GM08714 (cell line): ENCODE data around the gene MYO5B.

Source experiments
- H3K4me3 ChIP-seq: fragments of 200-500 bp; sonication (Bioruptor generic); 2 replicates; pipeline ENCODE4 v1.5.1; 2014; ENCODE audit warnings: mild to moderate bottlenecking, low read length, inconsistent platforms
- ZNF274 ChIP-seq: IDR thresholded peaks from 2 replicates; pipeline ENCODE4 v1.6.1; 2012; ENCODE audit warnings: mild to moderate bottlenecking, low read depth, low read length

Gene MYO5B

DNA sequence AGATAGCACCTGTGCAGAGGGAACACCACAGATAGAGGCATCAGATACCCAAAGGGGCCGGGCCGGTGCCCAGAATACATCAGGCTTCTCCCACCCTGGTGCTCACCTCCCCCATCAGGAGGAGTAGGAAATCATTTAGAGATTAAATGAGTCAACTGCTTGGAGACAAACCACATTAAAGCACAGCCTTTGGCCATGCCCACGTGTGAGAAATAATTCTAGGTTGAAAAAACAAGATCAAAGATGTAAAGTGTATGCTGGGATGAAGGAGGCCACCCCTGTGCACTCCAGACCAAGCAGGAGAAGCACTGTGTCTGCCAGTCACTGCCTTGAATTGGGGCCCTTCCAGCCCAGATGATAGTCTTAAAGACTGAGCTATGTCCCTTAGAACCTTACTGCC, 228.9 kb downstream of the MYO5B start:
- TF ChIP-seq ZNF274: no peak
- no peak overlapping the region for H3K4me3 ChIP-seq

DNA sequence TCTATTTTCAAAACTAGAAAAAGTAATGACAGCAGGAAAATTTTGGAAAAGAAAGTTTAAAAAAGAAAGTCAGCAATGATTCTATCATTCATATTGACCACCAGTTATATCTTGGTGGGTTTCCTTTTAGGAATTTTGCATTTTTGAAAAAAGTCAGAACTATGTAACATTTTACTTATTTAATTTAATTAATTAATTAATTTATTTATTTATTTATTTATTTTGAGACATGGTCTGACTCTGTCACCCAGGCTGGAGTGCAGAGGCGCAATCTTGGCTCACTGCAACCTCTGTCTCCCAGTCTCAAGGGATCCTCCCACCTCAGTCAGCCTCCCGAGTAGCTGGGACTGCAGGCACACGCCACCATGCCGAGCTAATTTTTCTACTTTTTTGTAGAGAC, 231.7 kb downstream of the MYO5B start:
- no peak overlapping the region for H3K4me3 ChIP-seq
- TF ChIP-seq ZNF274: no peak

DNA sequence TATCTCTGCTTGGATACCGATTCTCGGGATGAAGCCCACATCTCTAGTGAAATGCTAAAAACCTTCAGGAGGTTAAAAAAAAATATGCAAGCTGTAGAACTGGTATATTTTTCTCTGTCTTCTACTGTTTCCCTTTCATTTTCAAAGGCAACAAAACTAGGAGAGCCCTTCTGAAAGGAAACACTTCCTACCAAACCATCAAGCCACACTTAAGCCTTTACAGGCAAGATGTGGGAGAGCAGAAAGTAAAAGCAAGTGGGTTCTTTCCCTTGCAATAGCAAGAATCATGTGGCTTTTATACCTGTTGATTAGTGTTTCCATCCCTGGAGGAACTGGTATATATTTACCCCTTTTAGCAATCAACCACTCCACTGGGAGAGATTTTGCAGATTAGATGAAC, 233.7 kb downstream of the MYO5B start:
- H3K4me3 ChIP-seq: no peak overlapping the region
- TF ChIP-seq ZNF274: no peak

DNA sequence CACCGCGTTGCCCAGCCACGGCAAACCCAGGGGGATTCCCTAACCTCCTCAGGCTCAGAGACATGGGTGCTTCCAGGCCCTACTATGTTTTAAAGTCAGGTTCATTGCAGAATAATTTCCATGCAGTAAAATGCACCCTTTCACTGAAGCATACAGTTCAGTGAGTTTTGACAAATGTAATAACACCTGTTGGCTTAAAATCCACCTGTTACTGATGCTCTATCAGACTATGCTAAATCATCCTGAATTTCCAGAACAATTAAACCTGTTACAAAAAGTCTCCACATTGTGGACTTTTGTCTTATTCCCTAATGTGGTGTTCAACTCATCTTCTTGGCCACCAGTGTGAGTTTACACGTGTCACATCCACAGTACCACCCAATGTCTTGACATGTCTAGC, 234.6 kb downstream of the MYO5B start:
- TF ChIP-seq ZNF274: no peak
- H3K4me3 ChIP-seq: no peak overlapping the region

DNA sequence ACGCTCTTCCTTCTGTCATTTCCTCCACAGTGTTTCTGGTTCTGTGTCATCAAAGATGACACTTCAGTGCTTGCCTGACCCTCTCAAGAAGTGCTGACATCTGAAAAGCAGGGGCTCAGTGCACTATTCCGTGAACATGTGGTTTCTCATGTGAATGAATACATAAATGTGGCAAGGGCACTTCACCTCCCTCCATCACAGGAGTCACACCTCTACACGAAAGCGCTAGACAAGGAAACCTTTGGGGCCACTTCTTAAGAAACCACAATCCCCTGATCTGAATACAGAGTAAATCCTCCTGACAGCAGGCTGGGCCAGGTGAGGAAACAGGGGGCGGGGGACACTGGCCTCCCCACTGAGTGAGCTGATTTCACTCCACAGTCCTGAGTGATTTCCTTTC, 235.8 kb downstream of the MYO5B start:
- TF ChIP-seq ZNF274: no peak

DNA sequence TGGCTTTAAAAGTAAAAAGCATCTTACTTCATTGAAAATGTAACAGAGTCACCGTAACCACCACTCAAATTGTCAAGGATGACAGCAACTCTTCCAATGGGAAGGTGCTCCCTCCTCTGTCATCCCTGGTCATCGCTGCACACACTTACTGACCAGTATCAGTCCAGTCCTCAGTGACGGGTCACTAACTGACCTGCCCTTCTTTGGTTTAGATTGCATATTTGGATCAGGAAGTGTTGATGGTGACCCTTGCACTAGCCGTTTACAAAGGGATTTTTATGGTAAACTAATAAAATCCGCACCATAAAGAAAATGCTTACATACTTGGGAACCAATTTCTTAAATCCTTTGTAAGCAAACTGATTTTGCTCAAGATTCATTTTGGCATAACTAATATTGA, 239.7 kb downstream of the MYO5B start:
- H3K4me3 ChIP-seq: no peak overlapping the region
- TF ChIP-seq ZNF274: no peak

More for the DNA sequence above, 235.8 kb downstream of the MYO5B start:
- H3K4me3 ChIP-seq: no peak overlapping the region

DNA sequence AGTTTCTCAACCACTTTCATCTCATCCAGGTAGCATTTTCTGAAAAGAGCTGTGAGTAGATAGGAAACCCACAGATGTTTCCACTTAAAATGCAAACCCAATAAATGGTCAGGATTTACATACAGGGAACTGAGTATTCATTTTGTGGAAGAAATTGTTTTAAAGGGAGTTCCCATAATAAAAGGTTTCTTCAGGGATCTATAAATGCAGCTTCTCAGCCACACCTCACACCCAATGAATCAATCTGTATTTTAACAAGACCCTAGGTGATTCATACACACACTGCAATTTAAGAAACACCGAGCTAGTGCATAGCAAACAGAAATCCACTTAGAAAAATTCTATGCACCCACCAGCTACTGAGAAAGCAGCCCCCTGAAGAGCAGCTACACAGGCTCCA, 241.6 kb downstream of the MYO5B start:
- TF ChIP-seq ZNF274: no peak
- H3K4me3 ChIP-seq: no peak overlapping the region

DNA sequence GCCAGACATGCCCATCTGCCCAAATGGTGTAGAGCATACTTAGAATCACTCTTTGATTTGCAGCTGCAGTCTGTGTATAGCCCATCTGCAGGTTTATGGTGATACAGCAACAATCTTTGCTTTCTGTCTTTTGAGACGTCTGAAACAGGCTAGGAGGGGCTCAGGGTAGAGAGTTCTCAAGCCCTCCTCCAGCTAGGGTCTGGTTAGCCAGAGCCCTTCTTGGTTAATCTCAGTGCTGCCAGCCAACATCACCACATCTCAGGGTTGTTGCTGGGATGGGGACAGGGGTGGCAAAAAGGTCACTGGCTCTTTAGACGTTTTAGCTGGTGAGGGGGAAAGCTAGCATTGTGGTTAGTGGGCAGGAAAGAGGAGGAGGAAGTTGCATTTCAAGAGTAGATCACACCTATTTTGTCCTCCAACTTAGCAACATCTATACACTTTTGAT, 245.0 kb downstream of the MYO5B start:
- H3K4me3 ChIP-seq: no peak overlapping the region
- no peak for TF ChIP-seq ZNF274

DNA sequence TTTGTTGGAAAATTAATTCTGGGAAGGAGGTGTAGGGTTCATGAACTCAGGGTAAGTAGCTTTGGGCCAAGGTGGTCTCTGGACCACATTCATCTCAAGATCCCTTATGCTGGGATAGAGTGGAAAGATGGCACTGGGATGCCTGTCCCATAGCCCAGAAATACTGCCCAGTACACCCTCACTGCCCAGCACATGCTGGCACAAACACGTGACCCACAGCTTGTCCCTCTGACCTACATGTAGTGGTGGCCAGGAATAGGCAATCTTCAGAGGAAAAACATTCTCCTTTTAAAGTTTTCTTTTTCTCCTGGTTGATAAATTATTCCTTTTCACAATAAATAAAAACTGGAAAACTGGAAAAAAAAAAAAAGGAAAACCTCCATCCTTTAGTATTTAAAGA, 246.0 kb downstream of the MYO5B start:
- no peak for TF ChIP-seq ZNF274

DNA sequence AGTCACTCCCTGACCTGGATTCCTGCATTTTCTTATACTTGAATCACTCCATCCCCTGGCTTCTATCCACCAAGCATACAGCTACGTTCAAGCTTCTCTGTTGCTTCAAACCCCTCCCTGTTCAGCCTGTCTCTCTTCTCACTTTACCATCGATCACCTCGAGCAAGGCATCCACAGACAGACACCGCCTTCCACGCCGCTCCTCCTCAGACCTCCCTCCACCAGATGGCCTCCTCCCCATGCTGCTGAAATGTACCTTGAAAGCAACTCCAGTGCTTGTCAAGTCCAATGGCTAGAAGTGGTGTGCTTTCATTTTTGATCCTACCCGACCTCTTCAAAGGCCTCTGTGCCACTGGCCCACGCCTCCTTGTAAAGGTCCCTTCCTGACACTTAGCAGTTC, 250.3 kb downstream of the MYO5B start:
- no peak for TF ChIP-seq ZNF274
- H3K4me3 ChIP-seq: no peak overlapping the region

More for the DNA sequence above, 246.0 kb downstream of the MYO5B start:
- no peak overlapping the region for H3K4me3 ChIP-seq

DNA sequence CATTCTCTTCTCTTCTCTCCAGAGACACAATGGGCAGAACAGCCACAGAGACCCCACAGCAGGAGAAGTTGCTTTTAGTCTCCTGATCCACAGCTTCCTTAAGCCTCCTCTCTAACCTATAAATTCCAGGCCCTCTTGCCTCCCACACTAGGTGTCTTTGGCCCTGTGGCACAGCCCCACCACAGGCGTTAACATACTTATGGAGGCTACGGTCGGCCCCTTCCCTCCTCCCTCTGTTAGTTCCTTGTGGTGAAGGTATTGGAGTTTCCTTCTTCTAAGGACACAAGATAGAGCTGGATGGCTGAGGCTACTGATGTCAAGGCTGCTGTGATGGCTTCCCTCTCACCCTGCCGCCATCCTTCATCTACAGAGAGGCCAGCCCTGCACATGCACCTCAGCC, 258.1 kb downstream of the MYO5B start:
- TF ChIP-seq ZNF274: no peak
- no peak overlapping the region for H3K4me3 ChIP-seq

DNA sequence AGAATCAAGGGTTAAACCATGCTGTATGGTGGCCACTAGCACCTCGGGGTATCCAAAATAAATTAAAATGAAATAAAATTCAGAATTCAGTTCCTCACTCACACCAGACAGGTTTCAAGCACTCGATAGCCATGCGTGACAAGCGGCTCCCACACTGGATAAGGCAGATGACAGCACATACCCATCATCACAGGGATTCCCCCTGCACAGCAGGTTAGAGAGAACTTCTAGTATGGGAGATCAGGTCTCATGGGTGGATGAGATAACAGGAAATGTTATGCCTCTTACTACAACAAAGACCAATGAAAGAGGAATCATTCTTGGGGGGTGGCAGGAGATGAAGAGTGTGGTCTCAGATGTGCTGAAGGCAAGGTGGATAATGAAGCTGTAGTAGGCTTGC, 259.7 kb downstream of the MYO5B start:
- H3K4me3 ChIP-seq: no peak overlapping the region
- no peak for TF ChIP-seq ZNF274

DNA sequence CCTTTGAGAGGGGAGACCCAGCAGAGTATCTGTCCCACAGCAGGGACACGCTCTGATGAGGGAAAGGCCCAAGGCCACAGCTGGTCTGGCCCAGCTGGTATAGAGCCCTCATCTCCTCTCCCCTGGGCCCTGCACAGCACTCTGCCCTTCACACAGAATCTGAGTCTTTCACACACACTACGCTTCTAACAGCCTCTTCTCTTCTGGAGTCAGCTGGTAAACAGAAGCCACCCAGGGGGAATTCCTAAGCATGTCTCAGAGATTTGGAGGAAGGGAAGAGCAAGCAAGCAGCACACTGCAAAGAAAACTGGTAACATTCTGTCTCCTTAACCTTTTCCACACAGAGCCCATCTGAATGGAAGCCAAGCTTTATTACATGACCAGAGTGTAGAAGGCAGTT, 260.5 kb downstream of the MYO5B start:
- TF ChIP-seq ZNF274: no peak

DNA sequence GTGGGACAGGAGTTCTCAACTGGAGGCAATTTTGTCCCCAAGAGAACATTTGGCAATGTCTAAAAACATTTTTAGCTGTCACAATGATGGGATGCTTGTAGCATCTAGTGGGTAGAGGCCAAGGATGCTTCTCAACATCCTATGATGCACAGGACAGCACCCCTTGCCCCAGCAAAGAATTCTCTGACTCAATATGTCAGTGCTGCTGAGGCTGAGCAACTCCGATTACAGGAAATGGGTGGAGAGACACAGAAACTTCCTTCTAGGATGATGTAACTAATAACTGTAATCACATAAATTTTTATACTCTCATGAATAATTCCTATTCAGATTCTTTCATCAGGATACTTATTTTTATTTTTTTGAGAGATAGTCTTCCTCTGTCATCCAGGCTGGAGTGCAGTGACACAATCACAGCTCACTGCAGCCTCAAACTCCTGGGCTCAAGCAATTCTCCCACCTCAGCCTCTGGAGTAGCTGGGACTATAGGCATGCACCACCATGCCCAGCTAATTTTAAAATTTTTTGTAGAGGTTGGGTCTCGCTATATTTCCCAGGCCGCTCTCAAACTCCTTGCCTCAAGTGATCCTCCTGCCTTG, 261.3 kb downstream of the MYO5B start:
- no peak overlapping the region for H3K4me3 ChIP-seq
- no peak for TF ChIP-seq ZNF274

More for the DNA sequence above, 260.5 kb downstream of the MYO5B start:
- no peak overlapping the region for H3K4me3 ChIP-seq

DNA sequence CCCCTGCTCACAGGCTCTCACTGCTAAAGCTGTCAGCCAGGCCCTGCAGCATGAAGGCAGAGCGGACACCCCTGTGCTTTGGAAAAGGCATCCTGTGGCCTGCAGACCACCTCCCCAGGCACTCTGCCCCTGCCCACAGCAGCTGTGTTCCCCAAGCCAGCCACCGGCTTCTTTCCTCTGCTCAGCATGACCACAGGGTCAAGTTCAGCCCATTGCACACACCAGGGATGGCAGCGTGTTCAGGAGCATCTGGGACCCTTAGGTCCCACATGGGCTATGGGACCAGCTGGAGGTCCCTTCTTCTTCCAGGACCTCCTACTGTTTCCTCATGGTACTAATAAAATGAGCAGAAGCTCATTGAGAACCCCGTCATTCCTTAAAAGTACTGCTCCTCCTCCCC, 263.2 kb downstream of the MYO5B start:
- H3K4me3 ChIP-seq: no peak overlapping the region
- no peak for TF ChIP-seq ZNF274

DNA sequence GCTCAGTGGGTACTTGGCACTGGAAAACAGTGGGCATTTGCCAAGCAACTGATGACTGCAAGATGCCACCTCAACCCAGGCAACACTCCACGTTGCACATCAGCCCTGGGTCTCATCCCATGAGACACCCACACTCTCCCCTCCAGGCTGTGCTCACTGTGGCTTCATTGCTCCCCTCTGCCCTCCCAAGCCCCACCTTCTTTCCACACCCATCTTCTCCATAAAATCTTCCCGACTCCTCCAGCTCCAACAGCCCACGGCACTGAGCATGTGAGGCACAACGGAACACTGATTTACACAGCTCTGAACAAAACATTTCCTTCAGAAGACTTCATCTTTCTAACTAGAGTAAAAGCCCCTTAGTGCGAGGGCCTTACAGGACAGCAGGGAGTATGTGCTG, 263.8 kb downstream of the MYO5B start:
- H3K4me3 ChIP-seq: no peak overlapping the region
- no peak for TF ChIP-seq ZNF274
